ENCODE measurements around the gene SPSB3. TPM values are rescaled to one million over a fixed set of nuclear protein-coding genes. Genes with fewer than 3 reads are reported as not detected.

SPSB3 gene
- total RNA-seq, 2 donors from 2014 or later, result 95.9 to 97.8 TPM

GRCh38 chr16:1745900-1746692 is 36.3 kb downstream of the SPSB3 start:
- Histone ChIP-seq H3K4me3 (no peak overlapping the region), H3K4me1 (no peaks in the 10 kb centered on the region), H3K27me3 (no peaks in the 10 kb centered on the region), H3K36me3 (replicated peaks in 1 of 2; ENCODE audit: insufficient read depth in 1 of 2, low read depth in 2 of 2) (peaks cover 0 to 27% of the 10 kb centered on the region in 2 donors), H3K27ac (no peak overlapping the region), H3K9me3 (no peaks in the 10 kb centered on the region)
- TF ChIP-seq CTCF (IDR thresholded peaks at IDR 0.05) (no peak), POLR2A (IDR thresholded peaks at IDR 0.05) (no peak)
- intact Hi-C loops (cut with DNase I), result no loop called here
- no peak for DNase-seq
- WGBS, 2 donors, result 90 to 96% methylated on average over 12 to 28 of the region's 29 CpGs
- no peak for ATAC-seq

DNA sequence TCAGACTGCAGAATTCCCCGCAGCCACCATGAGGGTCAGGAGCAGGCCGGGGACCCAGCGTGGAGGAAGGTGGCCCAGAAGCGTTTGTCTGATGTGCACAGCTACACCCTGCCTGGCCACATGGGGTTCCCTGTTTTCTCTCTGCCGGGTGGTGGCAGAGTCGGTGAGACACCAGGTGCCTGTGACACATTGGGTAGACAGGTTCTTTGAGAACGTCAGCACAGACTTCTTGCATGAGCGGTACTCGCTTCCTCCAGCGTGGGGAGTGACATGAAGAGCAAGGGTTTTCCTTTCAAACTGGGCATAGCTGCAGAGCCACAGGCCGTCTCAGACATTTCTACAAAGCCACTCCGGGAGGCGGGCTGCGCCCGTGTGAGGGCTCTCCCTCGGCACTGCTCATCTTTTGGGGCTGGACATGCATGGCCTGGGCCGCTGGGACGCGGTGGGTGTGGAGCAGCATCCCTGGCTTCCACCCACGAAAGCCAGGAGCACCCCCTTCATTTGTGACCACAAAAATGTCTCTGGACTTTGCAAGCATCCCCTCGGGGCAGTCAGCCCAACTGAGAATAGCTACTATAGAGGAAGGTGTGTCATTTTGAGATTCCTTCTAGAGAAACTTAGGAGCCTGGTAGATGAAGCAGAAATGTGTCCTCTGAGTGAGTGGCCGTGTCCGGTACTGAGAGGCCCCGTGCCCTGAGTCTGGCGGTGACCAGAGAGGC is 37.0 kb downstream of the SPSB3 start:
- WGBS, 2 donors, result 91 to 98% methylated on average over 8 to 25 of the region's 25 CpGs
- no peaks in the 10 kb centered on the region for H3K4me1 ChIP-seq
- H3K9me3 ChIP-seq, result no peaks in the 10 kb centered on the region
- no peak for ATAC-seq
- TF ChIP-seq CTCF (IDR thresholded peaks at IDR 0.05) (no peak), POLR2A (IDR thresholded peaks at IDR 0.05) (no peak)
- no peaks in the 10 kb centered on the region for H3K27me3 ChIP-seq
- DNase-seq, result no peak
- H3K4me3 ChIP-seq, result no peak overlapping the region
- intact Hi-C loops (cut with DNase I), result no loop called here
- H3K27ac ChIP-seq, result no peak overlapping the region
- H3K36me3 ChIP-seq (replicated peaks in 1 of 2; ENCODE audit: insufficient read depth in 1 of 2, low read depth in 2 of 2), result peaks cover 0 to 29% of the 10 kb centered on the region in 2 donors

- TF ChIP-seq CTCF (IDR thresholded peaks at IDR 0.05) (no peak), POLR2A (IDR thresholded peaks at IDR 0.05) (no peak)
- intact Hi-C loops (cut with DNase I), result no loop called here
- no peak for ATAC-seq
- Histone ChIP-seq H3K36me3 (replicated peaks in 1 of 2; ENCODE audit: insufficient read depth in 1 of 2, low read depth in 2 of 2) (peaks cover 0 to 25% of the 10 kb centered on the region in 2 donors), H3K9me3 (no peaks in the 10 kb centered on the region), H3K4me3 (no peak overlapping the region), H3K27me3 (no peaks in the 10 kb centered on the region), H3K4me1 (no peaks in the 10 kb centered on the region), H3K27ac (no peak overlapping the region)
- no peak for DNase-seq
- 91 to 97% methylated on average over 14 to 21 of the region's 24 CpGs for WGBS, 2 donors
These were observed 38.0 kb downstream of the SPSB3 start for GRCh38 chr16:1744338-1744840.

DNA sequence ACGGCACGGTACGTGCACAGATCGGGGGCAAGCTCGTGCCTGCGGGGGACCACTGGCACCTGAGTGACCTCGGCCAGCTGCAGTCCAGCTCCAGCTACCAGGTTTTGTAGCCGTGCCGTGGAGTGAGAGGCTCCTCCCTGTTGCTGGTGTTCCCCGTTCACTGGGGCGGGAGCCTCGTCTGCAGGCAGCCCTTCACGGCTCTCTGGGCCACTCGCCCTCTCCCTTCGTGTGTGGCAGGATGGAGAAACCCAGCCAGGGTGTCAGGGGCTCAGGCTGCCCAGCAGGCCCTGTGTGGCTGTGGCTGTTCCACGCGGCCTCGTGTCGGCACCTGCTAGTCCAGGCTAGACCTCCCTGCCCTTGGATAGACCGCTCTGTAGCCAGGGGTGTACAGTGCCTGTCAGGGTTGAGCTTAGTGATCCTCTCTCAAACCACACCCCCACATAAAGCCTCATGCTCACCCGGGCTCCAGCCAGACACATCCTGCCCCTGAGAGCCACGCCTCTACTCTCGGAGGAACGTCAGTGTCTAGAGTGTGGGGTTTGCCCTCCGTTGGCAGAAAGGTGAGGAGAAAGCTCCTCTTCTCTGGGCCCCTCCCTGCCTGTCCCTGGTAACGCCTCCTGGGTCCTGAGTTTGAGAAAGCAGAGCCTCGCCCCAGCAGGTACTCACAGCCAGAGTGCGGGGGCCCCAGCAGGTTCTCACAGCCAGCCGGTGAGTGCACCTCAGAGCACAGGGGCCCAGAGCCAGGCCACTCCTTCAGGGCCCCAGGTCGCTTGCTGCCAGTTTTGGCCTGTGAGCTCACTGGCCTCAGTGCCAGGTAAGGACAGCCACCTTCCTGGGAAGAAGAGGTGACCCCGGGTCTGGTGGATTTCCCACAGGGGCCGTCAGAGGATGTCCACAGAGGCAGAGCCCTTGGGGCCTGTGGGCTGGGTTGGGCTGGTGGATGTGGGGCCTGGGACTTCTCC is 38.7 kb downstream of the SPSB3 start:
- WGBS, 2 donors, result 83 to 92% methylated on average over 1 to 32 of the region's 32 CpGs
- H3K27me3 ChIP-seq, result no peaks in the 10 kb centered on the region
- TF ChIP-seq POLR2A (IDR thresholded peaks at IDR 0.05) (no peak), CTCF (IDR thresholded peaks at IDR 0.05) (no peak)
- H3K9me3 ChIP-seq, result no peaks in the 10 kb centered on the region
- no peak for DNase-seq
- intact Hi-C loops (cut with DNase I), result no loop called here
- H3K36me3 ChIP-seq (replicated peaks in 1 of 2; ENCODE audit: insufficient read depth in 1 of 2, low read depth in 2 of 2), result peaks cover 0 to 18% of the 10 kb centered on the region in 2 donors
- no peak overlapping the region for H3K4me3 ChIP-seq
- no peaks in the 10 kb centered on the region for H3K4me1 ChIP-seq
- H3K27ac ChIP-seq, result no peak overlapping the region
- no peak for ATAC-seq
